Measurements from ENCODE around the gene ZBTB17.
"Not testable (repeated sequence)": the region's sequence is repeated elsewhere in the genome, so short reads cannot be mapped to it uniquely, and the experiment has no call there.

The ZBTB17 gene

DNA sequence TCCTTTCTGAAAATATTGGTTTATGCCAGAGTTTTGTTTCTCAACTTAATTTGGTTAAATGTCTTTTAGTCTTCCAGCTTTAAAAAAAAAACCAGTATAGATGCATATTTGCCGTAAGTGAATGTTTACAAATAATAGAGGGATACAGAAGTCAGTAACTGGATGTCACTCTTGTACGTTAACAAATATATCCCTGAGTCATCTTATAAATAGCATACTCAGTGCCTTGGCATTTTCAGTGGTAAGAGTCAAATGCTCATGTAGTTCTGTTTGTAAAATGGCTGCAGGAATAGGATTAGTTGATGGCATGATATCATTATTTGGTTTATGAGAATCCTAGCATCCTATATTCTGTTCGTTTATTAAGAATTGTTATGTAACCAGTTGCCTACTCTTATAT is 73.0 kb downstream of the ZBTB17 start:
- Histone ChIP-seq H3K27ac (no peak overlapping the region), H3K36me3 (no peaks in the 10 kb centered on the region; the same call in 1 of the 2 replicates), H3K27me3 (ENCODE audit: insufficient read depth, low read depth, severe bottlenecking) (no peaks in the 10 kb centered on the region)

DNA sequence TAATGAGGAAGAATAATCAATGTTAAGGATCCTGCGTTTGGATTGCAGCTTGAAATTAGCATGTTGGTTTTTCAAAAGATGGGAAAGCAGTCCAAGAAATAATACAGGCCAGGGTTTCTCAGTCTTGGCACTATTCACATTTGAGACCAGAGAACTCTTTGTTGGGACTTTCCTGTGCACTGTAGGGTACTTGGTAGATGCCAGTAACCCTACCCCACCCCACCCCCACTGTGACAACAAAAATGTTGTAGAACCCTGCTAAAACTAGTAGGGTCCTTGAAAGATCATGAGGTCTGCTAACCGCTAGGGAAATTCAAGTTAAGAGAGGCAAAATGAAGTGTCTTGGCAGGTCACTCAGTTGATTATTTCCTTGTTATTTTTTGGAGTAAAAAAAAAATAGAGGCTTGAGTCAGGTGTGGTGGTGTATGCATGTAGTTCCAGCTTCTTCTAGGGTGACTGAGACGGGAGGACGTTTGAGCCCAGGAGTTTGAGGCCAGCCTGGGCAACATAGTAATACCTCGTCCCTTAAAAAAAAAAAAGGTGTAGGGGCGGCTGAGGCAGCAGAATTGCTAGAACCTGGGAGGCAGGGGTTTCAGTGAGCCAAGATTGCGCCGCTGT is 75.1 kb downstream of the ZBTB17 start:
- no peak for DNase-seq
- TF ChIP-seq, protein P1, sequence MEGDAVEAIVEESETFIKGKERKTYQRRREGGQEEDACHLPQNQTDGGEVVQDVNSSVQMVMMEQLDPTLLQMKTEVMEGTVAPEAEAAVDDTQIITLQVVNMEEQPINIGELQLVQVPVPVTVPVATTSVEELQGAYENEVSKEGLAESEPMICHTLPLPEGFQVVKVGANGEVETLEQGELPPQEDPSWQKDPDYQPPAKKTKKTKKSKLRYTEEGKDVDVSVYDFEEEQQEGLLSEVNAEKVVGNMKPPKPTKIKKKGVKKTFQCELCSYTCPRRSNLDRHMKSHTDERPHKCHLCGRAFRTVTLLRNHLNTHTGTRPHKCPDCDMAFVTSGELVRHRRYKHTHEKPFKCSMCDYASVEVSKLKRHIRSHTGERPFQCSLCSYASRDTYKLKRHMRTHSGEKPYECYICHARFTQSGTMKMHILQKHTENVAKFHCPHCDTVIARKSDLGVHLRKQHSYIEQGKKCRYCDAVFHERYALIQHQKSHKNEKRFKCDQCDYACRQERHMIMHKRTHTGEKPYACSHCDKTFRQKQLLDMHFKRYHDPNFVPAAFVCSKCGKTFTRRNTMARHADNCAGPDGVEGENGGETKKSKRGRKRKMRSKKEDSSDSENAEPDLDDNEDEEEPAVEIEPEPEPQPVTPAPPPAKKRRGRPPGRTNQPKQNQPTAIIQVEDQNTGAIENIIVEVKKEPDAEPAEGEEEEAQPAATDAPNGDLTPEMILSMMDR (IDR thresholded peaks at IDR 0.05; ENCODE audit: low read depth, low read length), result no peak
- no peaks in the 10 kb centered on the region for H3K27me3 ChIP-seq (ENCODE audit: insufficient read depth, low read depth, severe bottlenecking)
- no peak overlapping the region for H3K27ac ChIP-seq
- no peaks in the 10 kb centered on the region for H3K9me3 ChIP-seq (ENCODE audit: severe bottlenecking)
- H3K36me3 ChIP-seq, result no peaks in the 10 kb centered on the region; the same call in 1 of the 2 replicates
- H3K4me3 ChIP-seq (ENCODE audit: low read depth, low read length), result no peak overlapping the region

More for the DNA sequence above, 73.0 kb downstream of the ZBTB17 start:
- no peak for DNase-seq
- H3K4me3 ChIP-seq (ENCODE audit: low read depth, low read length), result no peak overlapping the region
- TF ChIP-seq, protein P1 (IDR thresholded peaks at IDR 0.05; ENCODE audit: low read depth, low read length), result no peak
- no peaks in the 10 kb centered on the region for H3K9me3 ChIP-seq (ENCODE audit: severe bottlenecking)

DNA sequence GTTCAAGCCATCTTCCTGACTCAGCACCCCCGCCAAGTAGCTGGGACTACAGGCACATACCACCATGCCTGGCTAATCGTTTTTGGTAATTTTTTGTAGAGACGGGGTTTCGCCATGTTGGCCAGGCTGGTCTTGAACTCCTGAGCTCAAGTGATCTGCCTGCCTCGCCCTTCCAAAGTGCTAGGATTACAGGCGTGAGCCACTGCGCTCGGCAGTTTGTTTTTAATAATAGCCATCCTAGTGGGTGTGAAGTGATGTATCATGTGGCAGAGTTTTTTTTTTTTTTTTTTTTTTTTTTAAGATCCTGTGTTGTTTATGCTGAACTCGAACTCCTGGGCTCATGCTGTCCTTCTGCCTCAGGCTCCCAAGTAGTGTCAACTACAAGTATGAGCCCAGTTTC is 76.6 kb downstream of the ZBTB17 start:
- no peak overlapping the region for H3K4me3 ChIP-seq (ENCODE audit: low read depth, low read length)
- no peak overlapping the region for H3K27ac ChIP-seq
- H3K36me3 ChIP-seq, result peaks cover 6% of the 10 kb centered on the region
- no peaks in the 10 kb centered on the region for H3K27me3 ChIP-seq (ENCODE audit: insufficient read depth, low read depth, severe bottlenecking)
- TF ChIP-seq, protein P1 (IDR thresholded peaks at IDR 0.05; ENCODE audit: low read depth, low read length), result no peak
- no peaks in the 10 kb centered on the region for H3K9me3 ChIP-seq (ENCODE audit: severe bottlenecking)
- no peak for DNase-seq

DNA sequence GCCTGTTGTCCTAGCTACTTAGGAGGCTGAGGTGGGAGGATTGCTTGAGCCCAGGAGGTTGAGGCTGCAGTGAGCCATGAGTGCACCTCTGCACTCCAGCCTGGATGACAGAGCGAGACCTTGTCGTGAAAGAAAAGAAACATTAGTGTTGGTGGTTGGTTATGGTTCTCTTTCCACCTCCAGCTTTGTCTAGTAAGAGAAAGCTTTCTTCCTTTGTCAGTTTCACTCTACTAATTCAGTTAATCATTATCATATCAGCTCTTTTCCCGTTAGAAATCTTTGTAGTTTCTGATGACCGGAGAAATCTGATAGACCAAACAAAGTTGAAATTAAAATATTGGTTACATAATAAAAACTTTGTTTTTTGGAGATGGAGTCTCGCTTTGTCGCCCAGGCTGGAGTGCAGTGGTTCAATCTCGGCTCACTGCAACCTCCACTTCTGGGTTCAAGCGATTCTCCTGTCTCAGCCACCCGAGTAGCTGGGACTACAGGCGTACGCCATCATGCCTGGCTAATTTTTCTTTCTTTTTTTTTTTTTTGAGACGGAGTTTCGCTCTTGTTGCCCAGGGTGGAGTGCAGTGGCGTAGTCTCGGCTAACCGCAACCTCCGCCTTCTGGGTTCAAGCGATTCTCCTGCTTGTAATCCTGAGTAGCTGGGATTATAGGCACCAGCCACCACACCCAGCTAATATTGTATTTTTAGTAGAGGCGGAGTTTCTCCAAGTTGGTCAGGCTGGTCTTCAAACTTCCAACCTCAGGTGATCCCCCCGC is 78.9 kb downstream of the ZBTB17 start:
- not testable (repeated sequence) for H3K27ac ChIP-seq; H3K36me3 ChIP-seq; DNase-seq; H3K4me3 ChIP-seq (ENCODE audit: low read depth, low read length); H3K27me3 ChIP-seq (ENCODE audit: insufficient read depth, low read depth, severe bottlenecking); H3K9me3 ChIP-seq (ENCODE audit: severe bottlenecking)

DNA sequence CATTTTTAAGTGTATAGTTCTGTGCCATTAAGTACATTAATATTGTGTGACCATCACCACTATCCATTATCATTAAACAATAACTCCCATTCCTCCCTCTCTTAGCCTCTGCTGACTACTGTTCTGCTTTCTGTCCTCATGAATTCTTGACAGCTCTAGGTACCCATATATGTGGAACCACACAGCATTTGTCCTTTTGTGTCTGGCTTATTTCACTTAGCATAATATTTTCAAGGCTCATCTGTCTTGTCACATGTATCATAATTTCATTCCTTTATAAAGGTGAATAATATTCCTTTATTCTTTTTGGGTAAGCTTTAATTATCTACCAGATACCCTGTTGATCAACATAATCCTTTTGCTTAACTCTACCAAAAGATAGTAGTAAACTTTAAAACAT is 80.7 kb downstream of the ZBTB17 start:
- Histone ChIP-seq H3K4me3 (ENCODE audit: low read depth, low read length) (no peak overlapping the region), H3K36me3 (peaks cover 6% of the 10 kb centered on the region), H3K27me3 (ENCODE audit: insufficient read depth, low read depth, severe bottlenecking) (no peaks in the 10 kb centered on the region), H3K27ac (no peak overlapping the region), H3K9me3 (ENCODE audit: severe bottlenecking) (no peaks in the 10 kb centered on the region)
- DNase-seq, result no peak
- TF ChIP-seq, protein P1 (IDR thresholded peaks at IDR 0.05; ENCODE audit: low read depth, low read length), result no peak

DNA sequence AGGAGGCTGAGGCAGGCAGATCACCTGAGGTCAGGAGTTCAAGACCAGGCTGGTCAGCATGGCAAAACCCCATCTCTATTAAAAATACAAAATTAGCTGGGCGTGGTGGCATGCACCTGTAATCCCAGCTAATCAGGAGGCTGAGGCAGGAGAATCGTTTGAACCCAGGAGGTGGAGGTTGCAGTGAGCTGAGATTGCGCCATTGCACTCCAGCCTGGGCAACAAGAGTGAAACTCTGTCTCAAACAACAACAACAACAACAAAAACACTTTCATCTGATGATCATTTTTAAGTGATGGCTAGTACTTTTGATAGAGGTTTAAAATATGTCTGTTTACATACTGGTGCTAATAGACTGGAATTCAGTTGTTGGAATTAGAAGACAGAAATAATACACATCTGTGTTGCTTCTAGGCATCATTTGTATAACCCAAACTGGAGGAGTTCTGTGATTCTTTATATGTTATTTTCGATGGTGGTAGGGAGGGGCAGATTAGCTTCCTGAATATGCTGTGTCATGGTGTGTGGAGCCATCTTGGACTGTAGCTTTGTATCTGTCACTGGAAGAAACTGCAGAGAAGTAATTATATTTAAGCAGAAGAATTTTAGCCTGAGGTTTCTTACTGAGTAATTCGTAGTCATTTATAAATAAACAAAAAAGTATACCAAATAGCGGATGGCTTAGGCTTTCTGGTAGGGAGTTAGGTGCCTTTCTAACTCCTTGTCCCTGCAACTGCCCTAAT is 82.9 kb downstream of the ZBTB17 start:
- H3K4me3 ChIP-seq (ENCODE audit: low read depth, low read length); H3K9me3 ChIP-seq (ENCODE audit: severe bottlenecking); H3K27me3 ChIP-seq (ENCODE audit: insufficient read depth, low read depth, severe bottlenecking); H3K27ac ChIP-seq; DNase-seq: not testable (repeated sequence)
- H3K36me3 ChIP-seq, result peaks cover 12% of the 10 kb centered on the region

All from WERI-Rb-1 (cell line).